IMR-90 (cell line): ENCODE measurements around the gene CADM4. TPM values are rescaled to one million over a fixed set of nuclear protein-coding genes. Genes with fewer than 3 reads are reported as not detected.

Experiments used
- ATAC-seq: fragments of 200-7000 bp; cut with Tn5 transposase; 2 replicates; pipeline ENCODE4 v1.9.1; 2020; ENCODE audit warnings: low read depth, mild to moderate bottlenecking, moderate library complexity
- BruUV-seq: library from RNA; stranded (reverse); fragments of 400-500 nt; replicated peaks from 2 replicates; lab custom pipeline; 2021; lab: Mats Ljungman, UMichigan
- CTCF ChIA-PET: fragments of 300-600 bp; formaldehyde crosslinking; extraction: SDS; loops from one replicate; lab custom pipeline; 2021; ENCODE audit warnings: antibody characterized with exemption; lab: Yijun Ruan, JAX
- POLR2A ChIA-PET: fragments of 300-600 bp; sonication (Branson Sonifier 250); formaldehyde crosslinking; loops from one replicate; lab custom pipeline; 2022; ENCODE audit warnings: antibody characterized with exemption; ENCODE audit not compliant: unreplicated experiment; lab: Charles Lee
- DNase-seq: peaks from one replicate; pipeline ENCODE4 v3.0.0; 2013
- H2AFZ ChIP-seq: replicated peaks from 2 replicates; pipeline ENCODE3; 2013; ENCODE audit warnings: low read length, mild to moderate bottlenecking; ENCODE audit not compliant: poor library complexity
- H2AK5ac ChIP-seq: 2 replicates; pipeline ENCODE4 v1.6.1; 2013; ENCODE audit warnings: low read depth, low read length, inconsistent platforms
- H2AK9ac ChIP-seq: replicated peaks from 2 replicates; pipeline ENCODE3; 2013; ENCODE audit warnings: mild to moderate bottlenecking, low read depth, low read length, moderate library complexity; ENCODE audit not compliant: poor library complexity
- H2BK120ac ChIP-seq: 2 replicates; pipeline ENCODE4 v1.6.1; 2013; ENCODE audit warnings: low read depth, low read length, inconsistent platforms
- H2BK15ac ChIP-seq: 3 replicates; pipeline ENCODE4 v1.6.1; 2013; ENCODE audit warnings: low read depth, low read length, inconsistent platforms
- H2BK20ac ChIP-seq: 2 replicates; pipeline ENCODE4 v1.6.1; 2013; ENCODE audit warnings: low read depth, mild to moderate bottlenecking, inconsistent platforms, low read length, moderate library complexity
- H2BK5ac ChIP-seq: 2 replicates; pipeline ENCODE4 v1.6.1; 2013; ENCODE audit warnings: mild to moderate bottlenecking, low read depth, low read length, inconsistent platforms; ENCODE audit not compliant: poor library complexity, severe bottlenecking
- H3K14ac ChIP-seq: replicated peaks from 2 replicates; pipeline ENCODE4 v1.6.1; 2013; ENCODE audit warnings: low read depth, low read length, inconsistent platforms
- H3K18ac ChIP-seq: 2 replicates; pipeline ENCODE4 v1.6.1; 2013; ENCODE audit warnings: low read depth, low read length, control low read depth
- H3K23ac ChIP-seq: 2 replicates; pipeline ENCODE4 v1.6.1; 2013; ENCODE audit warnings: low read depth, low read length, inconsistent platforms
- H3K27ac ChIP-seq: 2 replicates; pipeline ENCODE4 v1.5.1; 2013; ENCODE audit warnings: mild to moderate bottlenecking, control low read depth, low read length; ENCODE audit not compliant: insufficient read depth
- H3K27me3 ChIP-seq: 2 replicates; pipeline ENCODE4 v1.6.1; 2013; ENCODE audit warnings: low read length; ENCODE audit not compliant: control insufficient read depth, insufficient read depth
- H3K36me3 ChIP-seq: 2 replicates; pipeline ENCODE4 v1.6.1; 2013; ENCODE audit warnings: low read length, mixed read lengths; ENCODE audit not compliant: control insufficient read depth, insufficient read depth
- H3K4ac ChIP-seq: 2 replicates; pipeline ENCODE4 v1.6.1; 2013; ENCODE audit warnings: low read depth, low read length, inconsistent platforms
- H3K4me1 ChIP-seq: 2 replicates; pipeline ENCODE4 v1.6.1; 2013; ENCODE audit warnings: low read length, mixed read lengths; ENCODE audit not compliant: control insufficient read depth, insufficient read depth
- H3K4me2 ChIP-seq: 2 replicates; pipeline ENCODE4 v1.6.1; 2013; ENCODE audit warnings: low read depth, mild to moderate bottlenecking, control low read depth, low read length, moderate library complexity
- H3K4me3 ChIP-seq: 2 replicates; pipeline ENCODE4 v1.5.1; 2013; ENCODE audit warnings: low read depth, mild to moderate bottlenecking, control low read depth, low read length, moderate library complexity; ENCODE audit not compliant: insufficient read depth
- H3K56ac ChIP-seq: 2 replicates; pipeline ENCODE4 v1.6.1; 2013; ENCODE audit warnings: low read length, inconsistent platforms; ENCODE audit not compliant: insufficient read depth; ENCODE audit errors: extremely low read depth
- H3K79me1 ChIP-seq, 2 experiments: 2 replicates each; pipeline ENCODE4 v1.6.1; 2013; ENCODE audit warnings: low read length in 2 of 2, inconsistent platforms in 1 of 2, low read depth in 1 of 2
- H3K9ac ChIP-seq: 2 replicates; pipeline ENCODE4 v1.6.1; 2013; ENCODE audit warnings: low read depth, low read length, control low read depth
- H3K9me1 ChIP-seq: 2 replicates; pipeline ENCODE4 v1.6.1; 2013; ENCODE audit warnings: low read length, inconsistent platforms; ENCODE audit not compliant: insufficient read depth
- H3K9me3 ChIP-seq: 2 replicates; pipeline ENCODE4 v1.6.1; 2013; ENCODE audit warnings: low read length; ENCODE audit not compliant: control insufficient read depth, insufficient read depth
- H4K20me1 ChIP-seq: 2 replicates; pipeline ENCODE4 v1.6.1; 2013; ENCODE audit warnings: low read length, inconsistent platforms; ENCODE audit not compliant: insufficient read depth
- H4K5ac ChIP-seq: 2 replicates; pipeline ENCODE4 v1.6.1; 2013; ENCODE audit warnings: mild to moderate bottlenecking, low read depth, low read length, control low read depth
- H4K8ac ChIP-seq, 2 experiments: 2 replicates each; pipeline ENCODE4 v1.6.1; 2013; ENCODE audit warnings: low read depth in 2 of 2, low read length in 2 of 2, control low read depth in 1 of 2, inconsistent platforms in 1 of 2
- H4K91ac ChIP-seq: 2 replicates; pipeline ENCODE4 v1.6.1; 2013; ENCODE audit warnings: low read depth, low read length, inconsistent platforms; ENCODE audit not compliant: insufficient read depth
- CEBPB ChIP-seq: IDR thresholded peaks from 2 replicates; pipeline ENCODE4 v1.6.1; 2012; ENCODE audit warnings: low read depth, low read length, improper control_type of control experiment
- FOS ChIP-seq: fragments of 150-350 bp; IDR thresholded peaks from 2 replicates; pipeline ENCODE4 v1.6.1; 2016; ENCODE audit warnings: low read depth, low read length
- POLR2A ChIP-seq: IDR thresholded peaks from 2 replicates; pipeline ENCODE4 v1.6.1; 2012; ENCODE audit warnings: mild to moderate bottlenecking, low read depth, low read length
- WGBS, 2 experiments: methylation state at CpG; one replicate each; pipeline versions ENCODE4 v1.1.5 to v1.1.7; 2013; ENCODE audit warnings: missing lambda C conversion rate in 2 of 2; ENCODE audit not compliant: insufficient read length in 1 of 2; ENCODE audit errors: extremely low coverage in 2 of 2; 5-methylcytosine and 5-hydroxymethylcytosine counted together
- dilution Hi-C: fragments of 300-500 bp; cut with HindIII; formaldehyde crosslinking; loops from one replicate; pipeline ENCODE4 v1.14.3; 2018; ENCODE audit warnings: low sequenced_read_pairs; ENCODE audit not compliant: unreplicated experiment
- in situ Hi-C: fragments of 300-500 bp; cut with MboI; formaldehyde crosslinking; loops from 3 replicates; pipeline ENCODE4 v1.14.3; 2019; ENCODE audit warnings: low sequenced_read_pairs, inconsistent platforms, mixed read lengths
- intact Hi-C: fragments of 100-400 bp; cut with micrococcal nuclease; formaldehyde crosslinking; loops from 2 replicates; pipeline ENCODE4 v1.10.0; 2022
- polyA plus RNA-seq, 3 experiments: library from polyadenylated mRNA; depleted of rRNA; stranded (reverse); fragments of >200 nt; gene quantifications; 2 replicates each; pipeline ENCODE4 v1.2.3, GENCODE V29; 2012; ENCODE audit warnings: low replicate concordance in 1 of 3
- total RNA-seq: library from RNA; depleted of rRNA; stranded (reverse); fragments of >200 nt; gene quantifications from 2 replicates; pipeline ENCODE4 v1.2.3, GENCODE V29; 2012
- TF ChIP-seq, protein P1 (sequence below): conservative IDR thresholded peaks from 2 replicates; pipeline ENCODE4 v1.5.1; 2012; ENCODE audit warnings: mild to moderate bottlenecking, low read depth, low read length, improper control_type of control experiment
- TF ChIP-seq, protein P2 (sequence below): fragments of 150-350 bp; IDR thresholded peaks from 2 replicates; pipeline ENCODE4 v1.6.1; 2016; ENCODE audit warnings: low read depth, mild to moderate bottlenecking, low read length, moderate library complexity, borderline replicate concordance

Gene CADM4
- total and polyA plus RNA-seq, 2 of the 4 experiments (the other 2 are of a cell fraction): 2.0 to 4.9 TPM

DNA sequence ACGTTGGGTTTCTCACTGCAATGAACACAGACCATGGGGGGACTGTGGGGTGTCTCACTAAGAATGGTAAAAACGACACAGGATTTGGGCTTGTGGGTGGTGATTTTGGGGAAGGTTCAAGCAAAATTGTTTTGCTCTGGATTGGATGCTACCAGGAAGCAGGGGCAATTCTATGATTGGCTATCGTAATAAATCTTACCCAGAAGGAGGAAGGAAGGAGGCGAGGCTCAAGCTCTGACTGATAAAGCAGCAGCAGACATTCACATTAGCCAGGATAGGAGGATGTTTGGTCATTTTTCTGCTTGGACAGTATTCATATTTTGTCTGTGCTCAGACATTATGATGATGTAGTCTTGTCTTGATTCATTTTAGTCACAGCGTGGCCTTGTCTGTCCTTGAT, 41.8 kb downstream of the CADM4 start (continued):
- TF ChIP-seq, protein P1, sequence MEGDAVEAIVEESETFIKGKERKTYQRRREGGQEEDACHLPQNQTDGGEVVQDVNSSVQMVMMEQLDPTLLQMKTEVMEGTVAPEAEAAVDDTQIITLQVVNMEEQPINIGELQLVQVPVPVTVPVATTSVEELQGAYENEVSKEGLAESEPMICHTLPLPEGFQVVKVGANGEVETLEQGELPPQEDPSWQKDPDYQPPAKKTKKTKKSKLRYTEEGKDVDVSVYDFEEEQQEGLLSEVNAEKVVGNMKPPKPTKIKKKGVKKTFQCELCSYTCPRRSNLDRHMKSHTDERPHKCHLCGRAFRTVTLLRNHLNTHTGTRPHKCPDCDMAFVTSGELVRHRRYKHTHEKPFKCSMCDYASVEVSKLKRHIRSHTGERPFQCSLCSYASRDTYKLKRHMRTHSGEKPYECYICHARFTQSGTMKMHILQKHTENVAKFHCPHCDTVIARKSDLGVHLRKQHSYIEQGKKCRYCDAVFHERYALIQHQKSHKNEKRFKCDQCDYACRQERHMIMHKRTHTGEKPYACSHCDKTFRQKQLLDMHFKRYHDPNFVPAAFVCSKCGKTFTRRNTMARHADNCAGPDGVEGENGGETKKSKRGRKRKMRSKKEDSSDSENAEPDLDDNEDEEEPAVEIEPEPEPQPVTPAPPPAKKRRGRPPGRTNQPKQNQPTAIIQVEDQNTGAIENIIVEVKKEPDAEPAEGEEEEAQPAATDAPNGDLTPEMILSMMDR: no peak
- TF ChIP-seq FOS: no peak
- no peak for TF ChIP-seq POLR2A

DNA sequence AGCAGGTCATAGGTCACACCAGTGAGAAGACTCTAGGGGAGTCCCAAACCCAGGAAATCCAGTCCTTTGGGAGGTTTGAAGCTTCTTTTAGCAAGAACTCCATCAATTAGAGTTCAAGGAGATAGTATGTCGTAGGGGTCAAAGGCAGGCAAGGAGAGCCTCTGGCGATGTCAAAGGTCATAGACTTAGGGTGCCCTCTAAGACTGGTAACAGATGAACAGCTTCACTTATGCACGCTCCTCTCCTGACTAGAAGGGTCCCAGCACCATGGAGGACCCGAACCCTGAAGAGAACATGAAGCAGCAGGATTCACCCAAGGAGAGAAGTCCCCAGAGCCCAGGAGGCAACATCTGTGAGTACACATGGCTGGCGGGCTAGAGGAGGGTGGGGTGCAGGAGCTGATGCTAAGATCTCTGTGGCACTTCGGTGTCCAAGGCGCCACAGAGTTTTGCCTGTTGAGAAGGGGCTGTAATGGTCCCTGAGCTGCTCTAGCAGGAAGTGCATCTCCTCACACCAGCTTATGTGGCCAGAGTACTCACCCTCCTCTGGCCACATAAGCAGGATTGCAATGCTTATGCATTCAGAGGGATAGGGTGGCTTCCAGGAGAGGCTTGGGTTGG, 42.7 kb downstream of the CADM4 start:
- H2BK20ac ChIP-seq: no peak overlapping the region
- ChIA-PET POLR2A (interaction anchor here (0.6 kb wide), 1 partner anchor 64 kb away, joined by 8 read pairs; the partner anchor contains the start of gene ZNF575), CTCF (interaction anchor here (4.5 kb wide), 1 partner anchor 41 kb away, joined by 29 read pairs; no protein-coding TSS in a partner anchor)
- BruUV-seq: no TSS peak
- H4K91ac ChIP-seq: peak overlapping the region; percentile 78
- H3K23ac ChIP-seq: peak overlapping the region; percentile 40; the same call in 1 of the 2 replicates
- H3K4me1 ChIP-seq: peaks cover 9% of the 10 kb centered on the region
- peak overlapping the region; percentile 71; the same call in 1 of the 3 replicates for H2BK15ac ChIP-seq
- intact Hi-C loops: loop anchor here (1.0 to 2.0 kb wide), 3 partner anchors 22 to 188 kb away; partner anchors contain the start of genes PINLYP and XRCC1
- peak overlapping the region; percentile 81 for H3K14ac ChIP-seq
- peak overlapping the region; percentile 79 for H3K27ac ChIP-seq
- in situ Hi-C loops: no loop called here
- peak overlapping the region; percentile 88 for H4K5ac ChIP-seq
- H3K18ac ChIP-seq: peak overlapping the region; percentile 10
- H3K4me3 ChIP-seq: peak overlapping the region; percentile 68
- H2AK9ac ChIP-seq: peak overlapping the region; percentile 97
- H3K4ac ChIP-seq: peak overlapping the region; percentile 78
- H3K36me3 ChIP-seq: peaks cover 30% of the 10 kb centered on the region
- H3K4me2 ChIP-seq: peak overlapping the region; percentile 97
- peak overlapping the region; percentile 98 for H2AFZ ChIP-seq
- H3K9ac ChIP-seq: peak overlapping the region; percentile 90
- no peaks in the 10 kb centered on the region for H3K9me1 ChIP-seq
- TF ChIP-seq CEBPB: no peak
- TF ChIP-seq, protein P2, sequence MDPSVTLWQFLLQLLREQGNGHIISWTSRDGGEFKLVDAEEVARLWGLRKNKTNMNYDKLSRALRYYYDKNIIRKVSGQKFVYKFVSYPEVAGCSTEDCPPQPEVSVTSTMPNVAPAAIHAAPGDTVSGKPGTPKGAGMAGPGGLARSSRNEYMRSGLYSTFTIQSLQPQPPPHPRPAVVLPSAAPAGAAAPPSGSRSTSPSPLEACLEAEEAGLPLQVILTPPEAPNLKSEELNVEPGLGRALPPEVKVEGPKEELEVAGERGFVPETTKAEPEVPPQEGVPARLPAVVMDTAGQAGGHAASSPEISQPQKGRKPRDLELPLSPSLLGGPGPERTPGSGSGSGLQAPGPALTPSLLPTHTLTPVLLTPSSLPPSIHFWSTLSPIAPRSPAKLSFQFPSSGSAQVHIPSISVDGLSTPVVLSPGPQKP: no peak
- peak overlapping the region; percentile 97 to 99 for H4K8ac ChIP-seq
- peak overlapping the region; percentile 87 for H2BK5ac ChIP-seq
- WGBS, 2 experiments: 40% methylated on average over 1 of the region's 7 CpGs; no CpG with 5 or more reads in 1 of the 2 experiments
- peak overlapping the region; percentile 87 for H3K56ac ChIP-seq
- ATAC-seq: no peak
- no peaks in the 10 kb centered on the region for H3K27me3 ChIP-seq
- dilution Hi-C loops: no loop called here
- peak overlapping the region; percentile 90 for H2AK5ac ChIP-seq
- H4K20me1 ChIP-seq: no peaks in the 10 kb centered on the region
- peaks cover 27 to 60% of the 10 kb centered on the region in 2 experiments; a peak in 3 of 4 replicates for H3K79me1 ChIP-seq
- peak; percentile 13 for DNase-seq
- H3K9me3 ChIP-seq: no peaks in the 10 kb centered on the region
- 0 out of 2 replicates have a peak overlapping the region, but pooled peaks have one; percentile 8 for H2BK120ac ChIP-seq
